IPS-20b (cell line): ENCODE data around the gene SLC9A1.

Experiments used
- H3K27ac ChIP-seq: one replicate; pipeline ENCODE4 v1.5.1; 2013; ENCODE audit warnings: low read length
- H3K27me3 ChIP-seq: 2 replicates; pipeline ENCODE4 v1.6.1; 2013; ENCODE audit warnings: mild to moderate bottlenecking, low read length, inconsistent platforms; ENCODE audit not compliant: insufficient read depth
- H3K36me3 ChIP-seq: 2 replicates; pipeline ENCODE4 v1.6.1; 2013; ENCODE audit warnings: low read depth, mild to moderate bottlenecking, inconsistent platforms, low read length, moderate library complexity; ENCODE audit not compliant: insufficient read depth
- H3K4me1 ChIP-seq: 2 replicates; pipeline ENCODE4 v1.6.1; 2013; ENCODE audit warnings: mild to moderate bottlenecking, control low read depth, inconsistent platforms, low read length, moderate library complexity; ENCODE audit not compliant: insufficient read depth
- H3K4me3 ChIP-seq: 2 replicates; pipeline ENCODE4 v1.5.1; 2013; ENCODE audit warnings: mild to moderate bottlenecking, low read length, inconsistent platforms
- H3K9ac ChIP-seq: 2 replicates; pipeline ENCODE4 v1.6.1; 2013; ENCODE audit warnings: low read depth, mild to moderate bottlenecking, inconsistent platforms, low read length, moderate library complexity
- H3K9me3 ChIP-seq: 2 replicates; pipeline ENCODE4 v1.6.1; 2013; ENCODE audit warnings: mild to moderate bottlenecking, low read depth, low read length, inconsistent platforms; ENCODE audit not compliant: insufficient read depth

SLC9A1 gene

DNA sequence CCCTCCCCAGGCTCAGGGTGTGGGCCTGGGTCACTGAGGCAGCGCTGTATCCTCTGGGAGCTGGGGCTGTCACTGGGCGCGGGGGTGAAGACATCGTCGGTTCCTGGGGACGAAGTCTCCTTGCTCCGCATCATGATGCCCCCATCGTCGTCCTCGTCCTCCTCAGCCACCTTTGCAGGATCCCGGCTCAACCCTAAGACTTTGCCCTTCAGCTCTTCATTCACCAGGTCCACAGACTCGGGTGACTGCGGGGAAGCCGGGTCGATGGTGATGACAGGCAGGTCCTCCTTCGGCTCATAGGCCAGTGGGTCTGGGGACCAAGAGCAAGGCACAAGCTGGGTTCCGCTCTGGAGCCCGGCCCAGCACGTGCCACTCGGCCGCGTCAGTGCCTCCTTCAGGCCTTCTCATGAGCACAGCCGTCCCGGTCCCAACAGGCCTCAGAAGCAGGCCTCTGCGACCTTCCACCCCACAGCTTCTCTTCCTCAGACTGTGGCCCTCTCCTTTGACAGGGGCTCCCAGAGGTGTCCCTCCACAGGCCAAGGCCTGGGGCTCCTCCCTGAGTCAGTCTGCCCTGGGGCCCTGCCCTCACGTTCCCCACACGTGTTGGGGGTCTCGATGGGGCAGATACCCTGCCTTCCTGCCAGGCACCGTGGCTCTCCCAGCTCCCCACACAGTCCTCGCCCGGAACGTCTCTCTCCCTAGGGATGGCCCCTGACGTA, 54.4 kb downstream of the SLC9A1 start:
- no peak overlapping the region for H3K9ac ChIP-seq
- no peak overlapping the region for H3K27ac ChIP-seq

DNA sequence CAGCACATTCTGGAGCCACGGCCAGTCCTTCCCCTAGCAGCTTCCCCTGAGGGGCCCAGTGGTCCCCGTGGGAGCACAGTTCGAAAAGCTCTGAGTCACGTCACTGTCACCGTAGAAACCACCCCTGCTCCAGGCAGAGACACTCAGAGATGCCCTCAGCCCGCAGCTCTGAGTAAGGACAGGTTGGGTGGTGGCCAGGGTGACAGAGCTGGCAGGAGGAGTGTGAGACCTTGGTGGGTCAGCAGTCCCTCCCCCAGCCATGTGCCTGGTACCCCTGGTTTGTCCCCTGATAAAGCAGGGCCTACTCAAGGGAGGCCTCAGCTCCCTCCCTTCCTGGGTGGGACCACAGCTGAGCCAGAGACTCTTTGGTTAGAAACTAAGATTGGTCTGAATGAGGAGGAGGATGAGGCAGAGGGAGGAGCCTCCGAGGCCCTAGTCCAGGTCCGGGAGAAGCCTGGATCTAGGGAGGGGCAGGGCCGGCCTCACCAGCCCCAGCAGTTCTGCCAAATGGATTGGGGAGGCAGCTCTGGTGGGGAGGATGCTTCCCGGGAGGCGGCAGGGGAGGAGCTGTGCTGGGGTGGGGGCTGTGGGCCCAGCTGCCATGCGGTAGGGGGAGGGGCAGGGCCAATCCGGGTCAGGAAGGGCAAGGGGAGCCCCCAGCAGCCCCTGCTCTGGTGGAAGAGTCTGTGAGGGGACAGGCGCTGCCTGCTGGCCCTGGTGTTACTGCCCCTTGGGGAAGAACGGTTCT, 55.2 kb downstream of the SLC9A1 start:
- H3K9me3 ChIP-seq: no peaks in the 10 kb centered on the region
- H3K4me1 ChIP-seq: peaks cover 11% of the 10 kb centered on the region
- peak overlapping the region; percentile 35; the same call in 1 of the 2 replicates for H3K4me3 ChIP-seq
- H3K36me3 ChIP-seq: no peaks in the 10 kb centered on the region
- peak overlapping the region; percentile 77 for H3K27ac ChIP-seq
- no peaks in the 10 kb centered on the region for H3K27me3 ChIP-seq
- H3K9ac ChIP-seq: peak overlapping the region; percentile 63; the same call in 1 of the 2 replicates

More for the DNA sequence above, 54.4 kb downstream of the SLC9A1 start:
- no peak overlapping the region for H3K4me3 ChIP-seq
- no peaks in the 10 kb centered on the region for H3K9me3 ChIP-seq
- H3K36me3 ChIP-seq: no peaks in the 10 kb centered on the region
- no peaks in the 10 kb centered on the region for H3K27me3 ChIP-seq
- H3K4me1 ChIP-seq: peaks cover 11% of the 10 kb centered on the region

DNA sequence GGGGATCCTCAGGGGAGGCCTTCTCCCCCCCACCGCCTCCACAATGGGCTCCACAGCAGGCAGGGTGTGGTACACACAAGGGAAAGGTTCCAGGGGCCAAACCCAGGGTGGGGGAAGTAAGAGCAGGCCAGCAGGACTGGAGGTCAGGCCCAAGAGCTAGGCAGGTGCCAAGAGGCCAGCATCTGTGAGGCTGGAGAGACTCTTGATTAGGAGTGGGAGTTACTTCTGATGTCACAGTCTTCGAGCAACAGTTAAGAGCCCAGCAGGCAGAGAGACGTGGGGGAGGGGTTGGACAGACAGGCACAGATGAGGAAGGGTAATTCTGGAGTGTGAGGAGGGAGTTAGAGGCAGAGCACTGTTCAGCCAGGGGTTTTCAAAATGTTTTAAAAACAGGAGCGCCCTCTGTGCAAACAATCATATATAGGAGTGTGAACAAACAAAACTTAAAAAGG, 55.8 kb downstream of the SLC9A1 start:
- peak overlapping the region; percentile 63; the same call in 1 of the 2 replicates for H3K9ac ChIP-seq
- H3K9me3 ChIP-seq: no peaks in the 10 kb centered on the region
- H3K36me3 ChIP-seq: no peaks in the 10 kb centered on the region
- peak overlapping the region; percentile 77 for H3K27ac ChIP-seq
- H3K27me3 ChIP-seq: no peaks in the 10 kb centered on the region
- peaks cover 11% of the 10 kb centered on the region for H3K4me1 ChIP-seq
- H3K4me3 ChIP-seq: peak overlapping the region; percentile 35; the same call in 1 of the 2 replicates

DNA sequence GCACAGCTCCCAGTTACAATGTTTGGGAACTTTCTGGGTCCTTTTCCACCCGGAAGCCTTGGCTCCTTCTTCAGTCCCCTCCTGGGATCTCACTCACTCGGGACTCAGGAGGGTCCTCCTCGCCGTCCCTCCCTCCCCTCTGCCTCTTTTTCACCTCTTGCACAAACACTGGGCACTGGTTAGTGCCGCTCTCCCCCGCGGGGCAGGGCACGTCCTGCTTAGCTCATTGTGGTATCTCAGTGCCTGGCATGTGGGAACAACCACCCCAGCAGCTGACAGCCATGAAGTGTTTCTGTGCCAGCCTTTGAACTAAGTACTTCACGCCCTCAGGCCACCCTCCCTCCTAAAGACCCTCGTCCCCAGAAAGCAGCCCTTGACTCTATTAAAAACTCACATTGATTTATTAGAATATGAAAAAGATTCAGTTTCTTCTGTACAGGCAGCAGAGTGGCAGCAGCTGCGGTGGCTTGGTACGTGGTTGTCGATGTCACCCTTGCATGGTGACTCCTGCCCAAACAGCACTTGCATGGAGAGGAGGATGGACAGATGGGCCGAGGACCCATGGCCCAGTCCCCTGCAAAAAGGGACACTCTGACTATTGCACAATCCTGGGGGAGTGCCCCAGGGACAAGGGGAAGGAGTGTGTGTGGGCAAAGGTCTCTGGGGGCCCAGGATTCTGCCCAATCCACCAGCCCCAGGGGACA, 56.3 kb downstream of the SLC9A1 start:
- H3K4me1 ChIP-seq: peaks cover 11% of the 10 kb centered on the region
- no peaks in the 10 kb centered on the region for H3K36me3 ChIP-seq
- H3K27ac ChIP-seq: no peak overlapping the region
- no peaks in the 10 kb centered on the region for H3K27me3 ChIP-seq
- no peaks in the 10 kb centered on the region for H3K9me3 ChIP-seq
- H3K9ac ChIP-seq: peak overlapping the region; percentile 63; the same call in 1 of the 2 replicates
- no peak overlapping the region for H3K4me3 ChIP-seq

DNA sequence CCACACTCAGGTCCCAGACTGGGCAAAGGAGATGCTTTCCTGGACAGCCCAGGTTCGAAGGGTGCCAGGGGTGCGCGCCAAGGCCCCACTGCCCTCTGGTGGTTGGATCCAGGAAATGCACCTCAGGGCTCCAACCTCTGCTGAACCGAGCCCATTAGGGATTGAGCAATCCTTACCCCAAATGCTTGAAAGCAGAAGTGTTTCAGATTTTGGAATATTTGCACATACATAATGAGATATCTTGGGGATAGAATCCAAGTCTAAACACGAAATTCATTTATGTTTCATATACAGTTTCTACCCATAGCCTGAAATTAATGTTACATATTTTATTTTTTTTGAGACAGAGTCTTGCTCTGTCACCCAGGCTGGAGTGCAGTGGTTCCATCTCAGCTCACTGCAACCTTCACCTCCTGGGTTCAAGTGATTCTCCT, 57.4 kb downstream of the SLC9A1 start:
- peaks cover 11% of the 10 kb centered on the region for H3K4me1 ChIP-seq
- H3K27me3 ChIP-seq: no peaks in the 10 kb centered on the region
- H3K9ac ChIP-seq: no peak overlapping the region
- no peaks in the 10 kb centered on the region for H3K9me3 ChIP-seq
- no peaks in the 10 kb centered on the region for H3K36me3 ChIP-seq
- H3K27ac ChIP-seq: no peak overlapping the region
- no peak overlapping the region for H3K4me3 ChIP-seq

DNA sequence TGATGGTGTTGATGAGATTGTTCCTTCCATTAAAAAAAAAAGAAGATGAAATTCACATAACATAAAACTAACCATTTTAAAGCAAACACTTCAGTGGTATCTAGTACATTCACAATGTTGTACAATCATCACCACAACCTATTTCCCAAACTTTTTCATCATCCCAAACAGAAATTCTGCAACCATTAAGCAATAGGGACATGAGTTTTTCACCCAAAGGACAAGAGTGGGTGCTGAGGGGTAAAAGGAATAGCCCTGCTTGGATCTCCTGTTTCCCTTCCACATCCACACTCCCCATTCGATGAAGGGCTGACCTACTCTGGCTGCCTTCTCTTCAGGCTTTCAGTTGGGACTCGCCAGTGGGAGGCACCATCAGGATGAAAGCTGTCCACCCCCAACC, 59.3 kb downstream of the SLC9A1 start:
- peaks cover 11% of the 10 kb centered on the region for H3K4me1 ChIP-seq
- no peak overlapping the region for H3K4me3 ChIP-seq
- H3K36me3 ChIP-seq: no peaks in the 10 kb centered on the region

DNA sequence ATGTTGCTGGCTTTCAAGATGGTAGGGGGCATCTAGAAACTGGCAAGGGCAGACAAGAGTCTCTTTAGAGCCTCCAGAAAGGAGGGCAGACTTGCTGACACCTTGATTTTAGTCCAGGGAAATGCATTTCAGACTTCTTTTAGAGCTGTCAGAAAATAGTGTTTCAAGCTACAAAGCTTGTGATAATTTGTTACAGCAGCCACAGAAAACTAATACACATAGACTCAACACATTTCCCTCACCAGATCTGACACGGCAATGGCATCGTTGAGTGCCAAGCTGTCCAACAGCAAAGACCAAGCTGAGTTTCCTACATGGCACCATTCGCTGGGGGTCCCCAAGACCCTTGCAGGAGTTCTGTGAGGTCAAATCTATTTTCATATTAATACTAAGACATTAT, 62.0 kb downstream of the SLC9A1 start:
- H3K9ac ChIP-seq: no peak overlapping the region
- H3K27ac ChIP-seq: no peak overlapping the region
- H3K27me3 ChIP-seq: no peaks in the 10 kb centered on the region
- H3K4me1 ChIP-seq: no peaks in the 10 kb centered on the region
- H3K9me3 ChIP-seq: no peaks in the 10 kb centered on the region
- H3K4me3 ChIP-seq: no peak overlapping the region
- H3K36me3 ChIP-seq: no peaks in the 10 kb centered on the region

More for the DNA sequence above, 59.3 kb downstream of the SLC9A1 start:
- Histone ChIP-seq H3K27me3 (no peaks in the 10 kb centered on the region), H3K9me3 (no peaks in the 10 kb centered on the region), H3K9ac (no peak overlapping the region), H3K27ac (no peak overlapping the region)

DNA sequence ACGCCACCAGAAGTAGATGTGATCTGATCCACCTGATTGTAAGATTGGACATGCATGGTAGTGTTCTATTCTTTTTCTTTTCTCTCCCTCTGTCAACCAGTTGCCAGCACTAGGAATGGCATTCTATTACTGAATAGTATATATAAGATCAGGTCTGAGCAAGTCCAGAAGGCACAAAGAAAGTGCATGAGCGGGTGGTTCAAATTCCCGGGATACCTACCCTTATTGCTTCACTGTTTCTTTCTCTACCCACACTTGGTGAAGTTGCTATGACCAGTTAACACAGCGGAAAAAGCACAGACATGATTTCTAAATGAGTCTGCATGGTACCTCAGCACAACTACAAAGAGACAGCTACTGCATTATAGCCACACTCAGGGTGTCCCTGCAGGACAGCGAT, 64.0 kb downstream of the SLC9A1 start:
- H3K9me3 ChIP-seq: no peaks in the 10 kb centered on the region
- H3K4me1 ChIP-seq: no peaks in the 10 kb centered on the region
- H3K4me3 ChIP-seq: no peak overlapping the region
- H3K27me3 ChIP-seq: no peaks in the 10 kb centered on the region
- H3K36me3 ChIP-seq: no peaks in the 10 kb centered on the region
- no peak overlapping the region for H3K9ac ChIP-seq
- no peak overlapping the region for H3K27ac ChIP-seq

DNA sequence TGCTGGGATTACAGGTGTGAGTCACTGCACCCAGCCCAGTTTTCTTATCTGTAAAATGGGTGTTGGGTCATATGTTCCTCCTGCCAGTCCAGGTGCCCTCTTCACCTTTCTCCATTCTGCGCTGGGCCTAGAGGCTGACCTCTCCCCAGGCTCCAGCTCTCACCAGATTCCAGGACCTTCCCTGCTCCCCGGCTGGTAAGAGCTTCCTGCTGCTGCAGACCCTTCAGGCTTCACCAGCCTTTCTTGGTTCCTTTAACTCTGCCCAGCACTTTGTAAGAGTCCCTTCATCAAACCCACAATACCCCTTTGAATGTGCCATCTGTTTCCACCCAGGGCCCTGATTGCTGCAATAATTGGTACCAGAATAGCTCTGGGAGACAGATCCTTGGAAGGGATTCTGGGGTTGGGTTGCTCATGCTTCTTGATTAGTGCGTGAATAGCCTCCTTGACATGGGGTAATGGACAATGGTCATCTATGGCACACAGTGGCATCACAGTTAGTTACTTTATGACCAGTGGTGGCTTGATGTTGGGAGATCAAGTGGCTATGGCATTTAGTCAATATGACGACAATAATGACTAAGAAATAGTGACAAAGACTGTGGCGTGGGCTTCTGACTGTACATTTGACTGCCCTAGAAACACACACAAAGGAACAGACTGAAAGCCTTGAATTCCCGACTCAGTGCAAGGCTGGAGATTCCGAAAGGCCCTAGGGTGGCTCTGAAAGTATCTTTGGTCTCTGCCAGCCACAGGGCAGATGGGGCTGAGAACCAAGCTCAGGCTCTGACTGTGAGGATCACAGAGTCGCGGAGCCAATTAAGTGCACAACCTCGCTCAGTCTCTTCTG, 67.3 kb downstream of the SLC9A1 start:
- no peak overlapping the region for H3K27ac ChIP-seq
- H3K27me3 ChIP-seq: no peaks in the 10 kb centered on the region
- no peak overlapping the region for H3K4me3 ChIP-seq
- H3K4me1 ChIP-seq: no peaks in the 10 kb centered on the region
- H3K36me3 ChIP-seq: no peaks in the 10 kb centered on the region
- no peaks in the 10 kb centered on the region for H3K9me3 ChIP-seq
- H3K9ac ChIP-seq: no peak overlapping the region

DNA sequence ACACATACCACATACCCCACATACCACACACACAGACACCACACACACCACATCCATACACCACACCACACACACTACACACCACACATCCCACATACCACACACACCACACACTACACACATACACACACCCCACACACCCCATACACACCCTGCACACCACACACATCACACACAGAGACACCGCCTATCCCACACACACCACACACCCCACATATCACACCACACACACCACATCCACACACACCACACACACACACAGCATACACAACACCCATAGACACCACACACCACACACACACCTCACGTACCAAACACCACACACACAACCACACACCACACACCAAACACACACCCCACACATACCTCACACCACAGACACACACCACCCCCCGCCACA, 68.3 kb downstream of the SLC9A1 start:
- no peaks in the 10 kb centered on the region for H3K4me1 ChIP-seq
- H3K9ac ChIP-seq: no peak overlapping the region
- no peaks in the 10 kb centered on the region for H3K36me3 ChIP-seq
- no peak overlapping the region for H3K4me3 ChIP-seq
- H3K27ac ChIP-seq: no peak overlapping the region
- H3K27me3 ChIP-seq: no peaks in the 10 kb centered on the region
- no peaks in the 10 kb centered on the region for H3K9me3 ChIP-seq

DNA sequence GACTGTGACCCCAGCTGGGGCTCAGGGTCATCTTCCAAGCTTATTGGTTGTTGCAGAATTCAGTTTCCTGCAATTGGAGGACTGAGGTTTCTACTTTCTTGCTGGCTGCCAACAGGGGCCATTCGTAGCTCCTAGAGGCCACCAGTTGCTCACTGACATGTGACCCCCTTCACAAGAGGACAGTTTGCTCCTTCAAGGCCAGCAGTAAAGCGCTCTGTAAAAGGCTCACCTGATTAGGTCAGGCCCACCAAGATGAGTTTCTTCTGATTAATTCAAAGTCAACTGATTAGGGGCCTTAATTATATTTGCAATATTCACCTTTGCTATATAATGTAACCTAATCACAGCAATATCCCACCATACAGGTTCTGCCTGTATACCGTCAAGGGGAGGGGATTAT, 68.9 kb downstream of the SLC9A1 start:
- Histone ChIP-seq H3K9me3 (no peaks in the 10 kb centered on the region), H3K4me1 (no peaks in the 10 kb centered on the region), H3K27me3 (no peaks in the 10 kb centered on the region), H3K27ac (no peak overlapping the region), H3K36me3 (no peaks in the 10 kb centered on the region), H3K4me3 (no peak overlapping the region), H3K9ac (no peak overlapping the region)
